GM12864 (cell line): ENCODE data around the gene CISTR.

Experiments used
- DNase-seq: peaks from one replicate; pipeline ENCODE4 v3.0.0-alpha.2; 2011; ENCODE audit warnings: low read depth
- H3K4me3 ChIP-seq: 2 replicates; pipeline ENCODE4 v1.5.1; 2011; ENCODE audit warnings: mild to moderate bottlenecking, low read depth, low read length, control low read depth
- TF ChIP-seq, protein P1 (sequence below): IDR thresholded peaks from 2 replicates; pipeline ENCODE4 v1.5.1; 2011; ENCODE audit warnings: low read depth, mild to moderate bottlenecking, moderate library complexity, low read length, control low read depth, inconsistent platforms; ENCODE audit errors: missing control alignments

The CISTR gene

DNA sequence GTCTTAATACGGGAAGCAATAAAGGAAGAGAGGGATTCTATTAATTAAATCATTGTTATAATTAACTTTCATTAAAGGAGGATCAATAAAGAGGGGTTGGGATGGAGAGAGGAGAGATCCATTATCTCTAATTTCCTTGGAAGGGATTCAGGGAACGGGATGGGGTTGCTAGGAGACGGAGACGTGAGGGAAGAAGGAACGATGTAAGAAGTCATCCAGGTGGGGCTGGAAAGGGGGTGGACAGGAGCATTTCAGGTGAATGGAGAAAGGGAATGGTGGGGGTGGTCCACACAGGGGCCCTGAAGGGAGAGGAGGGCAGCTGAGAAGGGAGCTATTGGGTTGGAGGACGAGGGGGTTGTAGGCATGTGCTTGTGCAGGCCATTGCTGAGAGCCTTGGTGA lies 41.7 kb downstream of the CISTR start:
- H3K4me3 ChIP-seq: no peak overlapping the region
- TF ChIP-seq, protein P1, sequence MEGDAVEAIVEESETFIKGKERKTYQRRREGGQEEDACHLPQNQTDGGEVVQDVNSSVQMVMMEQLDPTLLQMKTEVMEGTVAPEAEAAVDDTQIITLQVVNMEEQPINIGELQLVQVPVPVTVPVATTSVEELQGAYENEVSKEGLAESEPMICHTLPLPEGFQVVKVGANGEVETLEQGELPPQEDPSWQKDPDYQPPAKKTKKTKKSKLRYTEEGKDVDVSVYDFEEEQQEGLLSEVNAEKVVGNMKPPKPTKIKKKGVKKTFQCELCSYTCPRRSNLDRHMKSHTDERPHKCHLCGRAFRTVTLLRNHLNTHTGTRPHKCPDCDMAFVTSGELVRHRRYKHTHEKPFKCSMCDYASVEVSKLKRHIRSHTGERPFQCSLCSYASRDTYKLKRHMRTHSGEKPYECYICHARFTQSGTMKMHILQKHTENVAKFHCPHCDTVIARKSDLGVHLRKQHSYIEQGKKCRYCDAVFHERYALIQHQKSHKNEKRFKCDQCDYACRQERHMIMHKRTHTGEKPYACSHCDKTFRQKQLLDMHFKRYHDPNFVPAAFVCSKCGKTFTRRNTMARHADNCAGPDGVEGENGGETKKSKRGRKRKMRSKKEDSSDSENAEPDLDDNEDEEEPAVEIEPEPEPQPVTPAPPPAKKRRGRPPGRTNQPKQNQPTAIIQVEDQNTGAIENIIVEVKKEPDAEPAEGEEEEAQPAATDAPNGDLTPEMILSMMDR: no peak
- DNase-seq: no peak

DNA sequence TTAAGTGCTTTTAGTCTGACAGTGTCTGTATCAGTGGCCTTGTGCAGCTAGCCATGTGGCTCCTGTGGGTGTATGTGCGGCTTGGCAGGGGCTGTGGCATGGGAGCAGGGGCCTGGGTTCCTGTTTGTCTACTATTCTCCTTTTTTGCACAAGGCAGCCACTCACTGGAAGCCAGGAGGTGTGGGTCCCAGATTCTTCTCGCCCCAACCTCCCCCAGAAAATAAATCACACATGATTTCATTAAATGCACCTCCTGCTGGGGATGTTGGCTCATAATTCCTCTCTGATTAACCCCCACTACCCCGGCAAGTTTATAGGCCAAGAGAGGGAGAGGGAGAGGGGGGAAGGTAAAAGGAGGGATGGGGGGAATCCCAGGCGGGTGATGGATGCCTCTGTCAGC lies 42.1 kb downstream of the CISTR start:
- H3K4me3 ChIP-seq: no peak overlapping the region
- TF ChIP-seq, protein P1: no peak
- DNase-seq: no peak

DNA sequence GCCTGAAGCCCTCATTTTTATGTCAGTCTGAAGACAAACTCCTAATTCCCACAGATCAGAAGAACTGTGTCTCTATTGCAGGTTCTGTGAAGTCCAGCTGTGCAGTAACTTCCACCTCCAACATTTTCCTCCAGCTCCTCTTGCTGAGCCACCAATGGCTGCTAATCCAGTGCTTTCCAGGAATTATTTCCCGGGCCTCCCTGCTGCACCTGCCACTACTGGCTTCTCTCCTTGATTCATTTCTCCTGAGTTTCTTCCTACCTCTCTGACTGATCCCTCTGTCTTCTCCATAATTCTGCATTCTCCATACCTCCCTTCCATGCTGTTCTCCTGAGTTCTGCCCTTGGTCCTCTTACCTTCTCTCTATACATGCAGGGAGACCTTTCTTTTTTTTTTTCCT lies 45.7 kb downstream of the CISTR start:
- DNase-seq: no peak
- TF ChIP-seq, protein P1: no peak

DNA sequence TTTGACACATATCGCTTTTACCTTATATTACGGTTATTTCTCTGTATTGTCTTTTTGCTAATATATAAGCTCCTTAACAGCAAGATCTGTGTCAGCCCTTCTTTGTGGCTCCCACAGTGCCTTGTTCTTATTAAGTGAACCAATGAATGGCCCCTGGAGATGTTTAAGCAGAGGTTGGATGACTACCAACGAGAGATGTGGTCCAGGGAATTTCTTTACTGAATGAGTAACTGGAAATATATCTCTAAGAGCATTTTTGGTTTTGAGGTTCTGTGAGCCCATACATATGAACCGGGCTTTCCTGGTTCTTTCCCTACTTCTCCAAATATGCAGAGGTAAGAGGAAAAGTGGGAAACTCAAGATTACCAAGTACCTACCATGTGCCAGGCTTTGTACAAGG lies 48.0 kb downstream of the CISTR start:
- no peak overlapping the region for H3K4me3 ChIP-seq
- TF ChIP-seq, protein P1: no peak
- no peak for DNase-seq

More for the DNA sequence above, 45.7 kb downstream of the CISTR start:
- H3K4me3 ChIP-seq: no peak overlapping the region

GRCh38 chr12:53701518-53702264 lies 50.1 kb downstream of the CISTR start:
- no peak overlapping the region for H3K4me3 ChIP-seq
- DNase-seq: peak; percentile 12
- TF ChIP-seq, protein P1: peak; percentile 97

- H3K4me3 ChIP-seq: no peak overlapping the region
- TF ChIP-seq, protein P1: no peak
- DNase-seq: no peak
These were observed 51.2 kb downstream of the CISTR start for GRCh38 chr12:53700567-53700966.

- TF ChIP-seq, protein P1: no peak
These were observed 52.1 kb downstream of the CISTR start for GRCh38 chr12:53699678-53700025.

More at GRCh38 chr12:53699678-53700025, 52.1 kb downstream of the CISTR start:
- DNase-seq: no peak
- no peak overlapping the region for H3K4me3 ChIP-seq
